Hematopoietic multipotent progenitor cell treated with erythropoietin and hydrocortisone succinate and interleukin-3 and kit ligand, for 6 days (in vitro differentiated cells): ENCODE measurements around the gene HELT.
"Not testable (repeated sequence)": the region's sequence is repeated elsewhere in the genome, so short reads cannot be mapped to it uniquely, and the experiment has no call there.

Experiments
- DNase-seq: peaks from one replicate; pipeline ENCODE4 v3.0.0-alpha.2; 2015

The HELT gene

DNA sequence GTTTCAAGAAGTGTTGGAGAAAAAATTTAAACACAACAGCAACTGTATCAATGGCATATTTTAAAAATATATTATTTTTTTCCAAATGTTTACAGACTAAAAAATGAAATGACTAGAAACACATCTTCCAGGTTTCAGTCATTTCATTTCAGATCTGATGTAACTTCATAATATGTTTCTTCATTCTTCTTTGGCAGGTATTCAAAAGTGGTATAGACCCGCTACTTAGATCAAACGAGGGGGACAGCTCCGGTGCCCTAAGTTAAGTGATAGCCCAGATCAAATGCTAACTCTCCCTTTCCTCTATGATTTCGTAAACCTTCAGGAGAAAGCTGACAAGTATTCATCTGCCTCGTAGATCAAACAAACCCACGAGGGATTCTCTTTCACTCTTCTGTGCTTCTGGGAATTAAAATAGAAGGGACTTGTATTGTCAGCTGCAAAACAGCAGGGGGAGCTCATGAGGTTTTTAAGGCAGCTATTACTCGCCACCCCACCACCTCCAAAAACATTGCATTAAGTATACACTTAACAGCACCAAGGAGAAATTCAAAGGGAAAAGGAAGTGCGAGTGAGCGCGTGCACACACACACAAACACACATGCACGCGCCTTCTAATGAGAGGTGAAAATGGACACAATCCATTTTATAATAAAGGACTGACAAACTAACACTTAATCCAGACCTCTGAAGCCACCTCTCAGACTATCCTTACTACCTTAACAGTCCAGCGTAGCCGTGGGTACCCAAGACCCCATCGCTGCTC, 21.4 kb downstream of the HELT start:
- peak; percentile 84 for DNase-seq

DNA sequence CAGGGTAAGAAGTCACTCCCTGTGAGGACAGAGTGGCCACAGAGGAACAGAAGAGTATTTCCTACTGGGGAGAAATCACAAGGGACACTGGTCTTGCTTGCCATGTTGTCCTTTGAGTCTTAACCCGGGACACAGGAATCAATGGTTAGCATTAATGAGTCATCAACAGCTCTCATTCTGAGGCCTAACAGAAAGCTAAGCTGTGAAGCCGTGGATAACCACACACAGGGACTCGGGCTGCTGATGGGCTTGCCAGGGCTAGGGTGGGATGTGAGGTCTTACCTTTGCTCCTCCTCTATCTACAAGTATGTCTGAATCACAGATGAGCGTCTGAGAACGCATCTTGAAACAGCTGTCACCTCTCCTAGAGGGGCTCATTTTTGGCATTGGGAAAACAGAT, 22.2 kb downstream of the HELT start:
- DNase-seq = no peak

DNA sequence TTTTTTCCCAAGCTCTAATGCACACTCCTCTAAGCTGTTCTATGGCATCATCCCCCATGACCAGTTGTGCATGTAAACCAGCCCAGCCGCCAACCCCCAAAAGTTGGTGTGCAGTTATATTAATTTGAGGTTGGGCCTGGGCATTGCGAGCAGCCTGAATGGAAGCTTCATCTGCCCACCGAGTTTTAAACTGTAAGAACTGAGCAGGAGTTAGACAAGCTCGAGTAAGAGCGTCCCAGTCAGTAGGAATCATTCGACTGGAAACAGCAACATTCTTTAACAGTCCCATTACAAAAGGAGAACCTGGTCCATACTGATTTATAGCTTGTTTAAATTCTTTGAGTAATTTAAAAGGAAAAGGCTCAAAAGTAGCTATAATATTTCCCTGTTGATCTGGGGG, 32.0 kb downstream of the HELT start:
- DNase-seq = not testable (repeated sequence)

DNA sequence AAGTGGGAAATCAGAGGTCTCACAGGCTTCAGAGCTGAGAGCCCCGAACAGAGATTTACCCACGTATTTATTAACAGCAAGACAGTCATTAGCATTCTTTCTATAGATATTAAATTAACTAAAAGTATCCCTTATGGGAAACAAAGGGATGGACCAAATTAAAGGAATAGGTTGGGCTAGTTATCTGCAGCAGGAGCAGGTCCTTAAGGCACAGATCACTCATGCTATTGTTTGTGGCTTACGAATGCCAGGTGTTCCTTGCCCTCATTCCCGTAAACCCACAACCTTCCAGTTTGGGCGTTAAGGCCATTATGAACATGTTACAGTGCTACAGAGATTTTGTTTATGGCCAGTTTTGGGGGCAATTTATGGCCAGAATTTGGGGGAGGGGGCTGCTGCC, 33.0 kb downstream of the HELT start:
- DNase-seq = not testable (repeated sequence)

DNA sequence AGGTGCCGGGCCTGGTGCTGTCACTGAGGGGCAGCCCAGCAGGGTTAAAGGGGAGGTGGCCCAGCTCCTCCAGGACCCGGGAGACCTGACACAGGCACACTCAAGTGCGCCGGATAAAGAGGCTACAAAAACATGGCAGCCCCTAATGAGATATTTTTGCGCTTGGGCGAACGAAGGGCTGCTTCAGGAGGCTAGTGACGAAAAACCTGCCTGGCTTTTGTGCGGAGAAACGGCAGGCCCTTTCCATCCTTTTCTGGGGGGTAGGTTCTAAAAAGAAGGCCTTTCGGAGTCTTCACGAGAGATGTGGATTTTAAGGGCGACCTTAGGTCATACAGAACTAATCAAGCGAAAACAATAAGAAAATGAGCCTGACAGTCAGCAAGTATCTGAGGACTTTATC, 35.5 kb downstream of the HELT start:
- no peak for DNase-seq

DNA sequence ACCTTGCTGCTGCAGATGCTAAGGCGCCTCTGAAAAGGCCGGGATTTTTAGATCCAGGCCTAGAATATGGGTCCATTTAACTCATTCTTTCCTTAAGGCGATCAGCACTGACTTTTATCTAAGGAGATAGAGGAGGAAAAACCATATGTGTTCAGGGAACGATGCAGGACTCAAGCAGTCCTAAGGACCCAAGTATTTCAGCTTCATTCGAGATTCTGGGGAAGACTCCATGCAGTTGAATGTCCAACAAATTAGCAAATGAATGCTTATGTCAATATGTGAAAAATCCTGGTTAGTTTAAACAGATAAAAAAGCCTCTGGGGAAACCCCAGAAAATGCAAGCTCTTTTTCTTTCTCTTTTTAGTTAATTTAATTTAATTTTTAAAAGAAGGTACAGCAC, 36.0 kb downstream of the HELT start:
- DNase-seq = no peak

DNA sequence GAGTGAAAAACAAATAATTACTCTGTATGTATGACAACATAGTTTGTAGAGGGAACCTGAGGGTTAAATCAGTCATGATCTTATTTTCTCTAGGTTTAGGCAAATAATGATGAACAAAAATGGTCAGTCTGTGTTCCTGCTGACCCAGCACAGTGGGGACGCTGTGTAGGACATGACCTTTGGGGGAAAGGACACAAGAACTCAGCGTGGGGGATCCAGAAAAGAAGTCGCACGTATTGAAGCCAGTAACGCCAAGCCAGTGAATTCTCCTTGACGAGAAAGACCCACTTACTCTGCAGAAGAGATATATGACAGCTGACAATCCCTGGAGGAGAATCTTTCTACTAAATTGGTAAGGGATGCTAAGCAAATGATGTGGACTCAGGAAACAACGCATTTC, 36.6 kb downstream of the HELT start:
- no peak for DNase-seq

DNA sequence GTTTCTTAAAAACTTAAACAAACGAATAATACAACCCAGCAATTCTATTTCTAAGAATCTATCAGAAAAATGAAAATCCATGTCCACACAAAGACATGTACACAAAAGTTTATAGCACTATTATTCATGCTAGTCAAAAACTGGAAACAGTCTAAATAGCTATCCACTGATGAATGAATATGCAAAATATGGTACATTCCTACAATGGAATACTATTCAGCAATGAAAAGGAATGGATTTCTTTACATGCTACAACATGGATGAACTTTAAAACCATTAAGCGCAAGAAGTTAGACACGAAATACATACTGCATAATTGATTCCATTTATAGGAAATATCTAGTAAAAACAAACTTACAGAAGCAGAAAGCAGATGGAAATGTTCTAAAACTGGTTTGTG, 43.3 kb downstream of the HELT start:
- no peak for DNase-seq

DNA sequence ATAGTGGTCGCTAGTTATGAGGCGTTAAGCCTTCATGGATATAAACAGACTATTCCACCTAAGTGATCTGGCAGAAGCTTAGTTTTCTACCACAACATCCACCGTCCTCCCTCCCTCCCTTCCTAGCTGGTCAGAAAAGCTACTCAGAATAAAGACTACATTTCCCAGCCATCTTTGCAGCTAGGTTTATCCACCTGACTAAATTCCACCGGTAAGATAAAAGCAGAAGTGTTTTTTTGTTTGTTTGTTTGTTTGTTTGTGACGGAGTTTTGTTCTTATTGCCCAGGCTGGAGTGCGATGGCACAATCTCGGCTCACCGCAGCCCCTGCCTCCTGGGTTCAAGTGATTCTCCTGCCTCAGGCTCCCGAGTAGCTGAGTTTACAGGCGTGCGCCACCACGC, 44.3 kb downstream of the HELT start:
- no peak for DNase-seq

DNA sequence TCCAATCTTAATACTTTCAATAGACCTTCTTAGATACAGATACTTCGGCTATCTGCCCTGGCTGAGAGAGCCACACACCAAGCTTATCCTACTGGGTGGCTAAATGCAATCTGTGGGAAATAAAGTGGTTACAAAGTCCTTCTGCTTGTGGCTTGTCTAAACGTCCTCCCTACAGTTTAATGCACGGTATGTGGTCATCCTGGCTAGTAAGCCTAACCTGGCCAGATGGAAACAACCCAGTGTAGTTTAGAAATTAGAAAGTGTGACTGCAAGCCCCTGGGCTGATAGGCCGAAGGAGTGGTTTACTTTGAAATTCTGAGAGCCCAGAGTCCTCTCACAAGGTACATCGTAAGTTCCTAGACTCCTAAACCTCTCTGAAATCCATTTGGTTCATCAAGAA, 47.9 kb downstream of the HELT start:
- no peak for DNase-seq

DNA sequence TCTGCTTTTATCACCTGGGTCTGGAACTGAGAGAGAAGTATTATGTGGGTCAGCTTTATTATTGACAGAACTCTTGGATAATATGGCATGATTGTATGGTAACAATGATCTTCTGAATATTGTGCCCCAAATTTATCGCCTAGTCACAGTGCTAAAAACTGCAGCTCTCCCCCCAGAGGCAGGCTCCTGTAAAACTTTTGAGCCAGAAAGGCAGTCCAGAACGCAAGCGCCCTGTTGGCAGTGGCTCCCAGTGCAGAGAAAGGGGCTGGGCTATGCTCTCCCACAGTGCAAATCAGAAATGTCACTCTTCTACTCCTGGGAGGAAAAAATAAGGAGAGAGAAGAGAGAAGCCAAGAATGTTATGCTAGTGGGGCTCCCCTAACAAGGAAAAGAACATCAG, 50.5 kb downstream of the HELT start:
- DNase-seq = no peak
